H9 (cell line): ENCODE results near the gene MACROH2A1. TPM values are rescaled to one million over a fixed set of nuclear protein-coding genes. Genes with fewer than 3 reads are reported as not detected.

ENCODE experiments used
- DNase-seq: peaks from one replicate; pipeline ENCODE4 v3.0.0-alpha.2; 2017
- H2AFZ ChIP-seq: one replicate; pipeline ENCODE4 v1.6.1; 2013; ENCODE audit warnings: mild to moderate bottlenecking, low read length, control low read depth, moderate library complexity
- H2AK5ac ChIP-seq: 2 replicates; pipeline ENCODE4 v1.6.1; 2013; ENCODE audit warnings: low read length, control low read depth, mixed read lengths; ENCODE audit not compliant: insufficient read length
- H2BK120ac ChIP-seq: one replicate; pipeline ENCODE4 v1.6.1; 2013; ENCODE audit warnings: low read depth, mild to moderate bottlenecking, low read length, control low read depth, inconsistent platforms; ENCODE audit not compliant: poor library complexity, severe bottlenecking
- H2BK12ac ChIP-seq: 2 replicates; pipeline ENCODE4 v1.6.1; 2013; ENCODE audit warnings: low read length, control low read depth, mixed read lengths, low read depth; ENCODE audit not compliant: insufficient read length
- H2BK15ac ChIP-seq: 2 replicates; pipeline ENCODE4 v1.6.1; 2013; ENCODE audit warnings: low read depth, low read length, control low read depth
- H2BK20ac ChIP-seq: one replicate; pipeline ENCODE4 v1.6.1; 2013; ENCODE audit warnings: low read depth, mild to moderate bottlenecking, low read length, control low read depth, inconsistent platforms; ENCODE audit not compliant: poor library complexity, severe bottlenecking
- H2BK5ac ChIP-seq: 2 replicates; pipeline ENCODE4 v1.6.1; 2013; ENCODE audit warnings: low read length, control low read depth, mixed read lengths; ENCODE audit not compliant: insufficient read length
- H3K14ac ChIP-seq: 2 replicates; pipeline ENCODE4 v1.6.1; 2013; ENCODE audit warnings: low read length, control low read depth; ENCODE audit not compliant: insufficient read depth
- H3K18ac ChIP-seq: 2 replicates; pipeline ENCODE4 v1.6.1; 2013; ENCODE audit warnings: low read depth, mild to moderate bottlenecking, mixed read lengths, low read length, control low read depth; ENCODE audit not compliant: insufficient read length
- H3K23ac ChIP-seq: 2 replicates; pipeline ENCODE4 v1.6.1; 2013; ENCODE audit warnings: low read length, control low read depth, mixed read lengths, low read depth; ENCODE audit not compliant: insufficient read length
- H3K23me2 ChIP-seq: 2 replicates; pipeline ENCODE4 v1.6.1; 2013; ENCODE audit warnings: low read depth, mild to moderate bottlenecking, mixed read lengths, low read length, control low read depth; ENCODE audit not compliant: insufficient read length, poor library complexity, severe bottlenecking
- H3K27ac ChIP-seq: 2 replicates; pipeline ENCODE4 v1.5.1; 2013; ENCODE audit warnings: low read length, control low read depth, mixed read lengths, low read depth; ENCODE audit not compliant: insufficient read length
- H3K27me3 ChIP-seq: 2 replicates; pipeline ENCODE4 v1.6.1; 2013; ENCODE audit warnings: low read length, control low read depth, inconsistent platforms; ENCODE audit not compliant: insufficient read depth
- H3K4ac ChIP-seq: 2 replicates; pipeline ENCODE4 v1.6.1; 2013; ENCODE audit warnings: low read depth, mild to moderate bottlenecking, control low read depth, inconsistent platforms, low read length, moderate library complexity
- H3K4me1 ChIP-seq: 2 replicates; pipeline ENCODE4 v1.6.1; 2013; ENCODE audit warnings: low read length, control low read depth, inconsistent platforms; ENCODE audit not compliant: insufficient read depth
- H3K4me2 ChIP-seq: 2 replicates; pipeline ENCODE4 v1.6.1; 2013; ENCODE audit warnings: low read length, control low read depth, mixed read lengths; ENCODE audit not compliant: insufficient read length, insufficient read depth
- H3K56ac ChIP-seq: 2 replicates; pipeline ENCODE4 v1.6.1; 2013; ENCODE audit warnings: low read depth, mild to moderate bottlenecking, mixed read lengths, low read length, control low read depth; ENCODE audit not compliant: insufficient read length
- H3K79me1 ChIP-seq: 2 replicates; pipeline ENCODE4 v1.6.1; 2013; ENCODE audit warnings: low read depth, mild to moderate bottlenecking, moderate library complexity, low read length, control low read depth, inconsistent platforms; ENCODE audit not compliant: insufficient read depth, poor library complexity, severe bottlenecking
- H3K79me2 ChIP-seq: 2 replicates; pipeline ENCODE4 v1.6.1; 2013; ENCODE audit warnings: low read length, control low read depth, inconsistent platforms; ENCODE audit not compliant: insufficient read depth
- H3K9ac ChIP-seq: 2 replicates; pipeline ENCODE4 v1.6.1; 2013; ENCODE audit warnings: low read length, control low read depth, mixed read lengths; ENCODE audit not compliant: insufficient read length; ENCODE audit errors: extremely low read depth
- H3K9me3 ChIP-seq: one replicate; pipeline ENCODE4 v1.6.1; 2013; ENCODE audit warnings: low read depth, low read length, inconsistent platforms; ENCODE audit not compliant: control insufficient read depth
- H3T11ph ChIP-seq: one replicate; pipeline ENCODE4 v1.6.1; 2013; ENCODE audit warnings: mild to moderate bottlenecking, low read length, control low read depth, inconsistent platforms
- H4K20me1 ChIP-seq: one replicate; pipeline ENCODE4 v1.6.1; 2013; ENCODE audit not compliant: control insufficient read depth, insufficient read length, insufficient read depth
- H4K5ac ChIP-seq: 2 replicates; pipeline ENCODE4 v1.6.1; 2013; ENCODE audit warnings: low read depth, mild to moderate bottlenecking, mixed read lengths, low read length, control low read depth; ENCODE audit not compliant: insufficient read length
- H4K8ac ChIP-seq: replicated peaks from 2 replicates; pipeline ENCODE4 v1.6.1; 2013; ENCODE audit warnings: low read length, control low read depth, mixed read lengths, low read depth; ENCODE audit not compliant: insufficient read length
- H4K91ac ChIP-seq: 2 replicates; pipeline ENCODE4 v1.6.1; 2013; ENCODE audit warnings: low read depth, mild to moderate bottlenecking, moderate library complexity, mixed read lengths, low read length, control low read depth; ENCODE audit not compliant: insufficient read length
- H3K27ac Mint-ChIP-seq, 3 experiments: 2 replicates in 2 of 3; 3 replicates in 1 of 3; pipeline ENCODE4 v1.8.0; 2020 to 2021; ENCODE audit warnings: mixed read lengths in 3 of 3, mild to moderate bottlenecking in 1 of 3, moderate library complexity in 1 of 3
- H3K27me3 Mint-ChIP-seq: 2 replicates; pipeline ENCODE4 v1.8.0; 2021; ENCODE audit warnings: low read depth, mild to moderate bottlenecking, moderate library complexity, mixed read lengths
- H3K36me3 Mint-ChIP-seq, 3 experiments: 2 replicates in 2 of 3; 3 replicates in 1 of 3; pipeline ENCODE4 v1.8.0; 2020 to 2021; ENCODE audit warnings: low read depth in 3 of 3, mixed read lengths in 3 of 3; ENCODE audit not compliant: insufficient read depth in 1 of 3
- H3K4me1 Mint-ChIP-seq, 2 experiments: 2 replicates each; pipeline ENCODE4 v1.8.0; 2020; ENCODE audit warnings: mixed read lengths in 2 of 2
- H3K4me3 Mint-ChIP-seq, 2 experiments: 2 replicates in 1 of 2; 3 replicates in 1 of 2; pipeline ENCODE4 v1.8.0; 2020 to 2021; ENCODE audit warnings: mild to moderate bottlenecking in 2 of 2, mixed read lengths in 2 of 2, moderate library complexity in 1 of 2
- H3K9me3 Mint-ChIP-seq, 2 experiments: 2 replicates in 1 of 2; 3 replicates in 1 of 2; pipeline ENCODE4 v1.8.0; 2020; ENCODE audit warnings: mild to moderate bottlenecking in 2 of 2, mixed read lengths in 2 of 2, moderate library complexity in 1 of 2
- CTCF ChIP-seq: fragments of 200-600 bp; sonication (generic); conservative IDR thresholded peaks from 3 replicates; pipeline ENCODE4 v1.8.0; 2021; ENCODE audit warnings: antibody characterized with exemption, mild to moderate bottlenecking
- total RNA-seq: library from RNA; stranded (reverse); gene quantifications from 2 replicates; pipeline ENCODE4 v1.2.1, GENCODE V29; 2021

Gene MACROH2A1
- total RNA-seq, 1 experiment from 2014 or later = 111 TPM

- no peak overlapping the region for H3K18ac ChIP-seq
- no peak overlapping the region for H2BK15ac ChIP-seq
- H3K27ac ChIP-seq = no peak overlapping the region
- Mint-ChIP-seq H3K27ac (no peak overlapping the region), H3K9me3 (no peaks in the 10 kb centered on the region), H3K4me3 (no peak overlapping the region), H3K36me3 (peaks cover 18 to 62% (median 23%) of the 10 kb centered on the region in 3 experiments; a peak in 6 of 7 replicates), H3K27me3 (no peaks in the 10 kb centered on the region; the same call in 1 of the 2 replicates), H3K4me1 (peaks cover 0 to 9% of the 10 kb centered on the region in 2 experiments; a peak in 2 of 4 replicates)
- no peak overlapping the region for H2BK5ac ChIP-seq
- H3K27me3 ChIP-seq = no peaks in the 10 kb centered on the region
- no peak overlapping the region for H3T11ph ChIP-seq
- H3K9me3 ChIP-seq = no peaks in the 10 kb centered on the region
- no peak overlapping the region for H3K56ac ChIP-seq
- H2AK5ac ChIP-seq = no peak overlapping the region
- H4K20me1 ChIP-seq = peaks cover 2% of the 10 kb centered on the region
- no peaks in the 10 kb centered on the region for H3K4me1 ChIP-seq
- no peak overlapping the region for H4K91ac ChIP-seq
- no peak overlapping the region for H3K9ac ChIP-seq
- no peak overlapping the region for H4K5ac ChIP-seq
- H3K4me2 ChIP-seq = no peak overlapping the region
- no peak overlapping the region for H2BK20ac ChIP-seq
- no peak overlapping the region for H3K23ac ChIP-seq
- H2BK12ac ChIP-seq = no peak overlapping the region
- no peaks in the 10 kb centered on the region for H3K79me1 ChIP-seq
- no peak for DNase-seq
- H3K79me2 ChIP-seq = peaks cover 4% of the 10 kb centered on the region; the same call in 1 of the 2 replicates
- no peak overlapping the region for H2BK120ac ChIP-seq
- H3K23me2 ChIP-seq = no peaks in the 10 kb centered on the region
- H3K4ac ChIP-seq = no peak overlapping the region
- TF ChIP-seq CTCF = no peak
- H4K8ac ChIP-seq = no peak overlapping the region
- no peak overlapping the region for H3K14ac ChIP-seq
- H2AFZ ChIP-seq = no peak overlapping the region
Measured at GRCh38 chr5:135387629-135387960, 11.4 kb downstream of the MACROH2A1 start.
